CD4-positive, alpha-beta T cell treated with Interleukin-1 beta for 1 hour (primary cell): ENCODE data around the gene ADAM12.

ENCODE experiments used
- DNase-seq, 2 donors: peaks; one replicate each; pipeline ENCODE4 v3.0.0-alpha.2; 2020 to 2022

The ADAM12 gene

GRCh38 chr10:126135177-126135576 is 253.1 kb downstream of the ADAM12 start:
- no peak for DNase-seq

GRCh38 chr10:126133906-126134656 is 254.2 kb downstream of the ADAM12 start:
- no peak for DNase-seq

DNA sequence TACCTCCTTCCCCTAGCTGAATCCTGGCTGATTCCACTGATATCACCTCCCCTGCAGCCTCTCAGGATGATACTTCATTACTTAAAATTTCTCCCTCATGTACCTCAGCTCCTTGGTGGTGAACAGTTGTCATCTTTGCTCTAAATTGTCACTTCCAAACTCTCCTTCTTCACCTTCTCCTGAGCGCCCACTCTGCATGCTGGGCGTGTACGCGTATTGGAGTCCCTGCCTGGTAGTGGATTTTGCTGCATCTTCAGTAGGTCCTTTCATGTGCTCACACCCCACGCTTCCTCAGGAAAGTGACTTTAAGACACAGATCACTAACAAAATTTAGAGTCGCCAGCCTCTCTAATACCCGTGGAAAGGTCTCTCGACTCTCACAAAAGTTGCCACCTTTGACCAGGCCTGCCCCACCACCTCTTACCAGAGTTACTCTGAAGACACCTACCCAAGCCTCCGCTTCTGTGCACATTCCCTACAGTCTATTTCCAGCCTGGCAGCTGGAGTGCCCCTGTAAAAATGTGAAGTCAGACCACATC is 255.1 kb downstream of the ADAM12 start:
- DNase-seq = no peak

GRCh38 chr10:126131341-126131740 is 256.9 kb downstream of the ADAM12 start:
- no peak for DNase-seq

- no peak for DNase-seq
These were observed 258.0 kb downstream of the ADAM12 start for GRCh38 chr10:126130271-126130710.

DNA sequence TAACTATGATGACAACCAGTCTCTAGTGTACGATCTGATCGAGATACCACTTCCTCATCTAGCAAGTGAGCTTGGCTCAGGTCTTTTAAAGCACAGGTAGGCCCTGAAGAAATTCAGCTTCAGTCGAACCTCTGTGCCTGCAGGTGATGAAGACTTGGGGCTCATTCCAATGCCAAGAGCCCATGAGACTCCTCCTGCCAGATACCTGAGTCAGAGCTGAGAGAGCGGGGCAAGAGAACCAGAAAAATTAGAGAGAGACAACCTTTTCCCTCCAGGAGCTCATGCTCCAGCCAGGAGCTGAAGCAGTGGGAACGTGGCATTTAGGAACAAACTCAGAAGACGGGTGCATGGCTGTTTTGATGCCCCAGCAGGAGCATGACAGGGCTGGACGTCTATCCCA is 259.3 kb downstream of the ADAM12 start:
- no peak for DNase-seq

DNA sequence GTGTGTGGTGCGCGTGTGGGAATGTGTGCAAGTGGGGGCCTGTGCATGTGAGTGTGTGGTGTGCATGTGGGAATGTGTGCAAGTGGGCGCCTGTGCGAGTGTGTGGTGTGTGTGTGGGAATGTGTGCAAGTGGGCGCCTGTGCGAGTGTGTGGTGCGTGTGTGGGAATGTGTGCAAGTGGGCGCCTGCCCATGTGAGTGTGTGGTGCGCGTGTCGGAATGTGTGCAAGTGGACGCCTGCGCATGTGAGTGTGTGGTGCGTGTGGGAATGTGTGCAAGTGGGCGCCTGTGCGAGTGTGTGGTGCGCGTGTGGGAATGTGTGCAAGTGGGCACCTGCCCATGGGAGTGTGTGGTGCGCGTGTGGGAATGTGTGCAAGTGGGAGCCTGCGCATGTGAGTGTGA is 259.7 kb downstream of the ADAM12 start:
- no peak for DNase-seq

DNA sequence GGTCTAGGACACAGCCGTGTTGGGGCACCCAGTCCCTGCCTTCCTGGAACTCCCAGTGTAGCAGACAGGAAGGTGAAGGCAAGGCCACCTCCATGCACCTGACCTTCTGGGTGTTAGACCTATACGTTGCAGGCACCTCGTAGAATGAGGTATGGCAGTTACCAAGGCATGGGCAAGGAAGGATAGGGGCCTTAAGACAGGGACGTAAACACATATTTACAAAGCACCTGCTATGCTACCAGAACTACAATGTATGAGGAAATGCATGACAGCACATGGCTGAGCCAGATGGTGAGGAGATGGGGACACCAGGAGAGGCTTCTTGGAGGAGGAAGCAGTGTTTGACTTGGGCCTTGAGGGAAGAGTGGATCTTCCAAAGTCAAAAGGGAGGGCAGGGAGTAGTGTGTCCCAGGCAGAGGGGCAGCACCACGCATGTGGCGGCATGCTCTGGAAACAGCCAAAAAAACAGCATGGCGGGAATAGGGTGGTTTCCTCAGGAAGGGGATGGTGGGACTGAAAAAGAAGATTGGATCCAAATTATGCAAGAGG is 260.7 kb downstream of the ADAM12 start:
- DNase-seq = no peak

DNA sequence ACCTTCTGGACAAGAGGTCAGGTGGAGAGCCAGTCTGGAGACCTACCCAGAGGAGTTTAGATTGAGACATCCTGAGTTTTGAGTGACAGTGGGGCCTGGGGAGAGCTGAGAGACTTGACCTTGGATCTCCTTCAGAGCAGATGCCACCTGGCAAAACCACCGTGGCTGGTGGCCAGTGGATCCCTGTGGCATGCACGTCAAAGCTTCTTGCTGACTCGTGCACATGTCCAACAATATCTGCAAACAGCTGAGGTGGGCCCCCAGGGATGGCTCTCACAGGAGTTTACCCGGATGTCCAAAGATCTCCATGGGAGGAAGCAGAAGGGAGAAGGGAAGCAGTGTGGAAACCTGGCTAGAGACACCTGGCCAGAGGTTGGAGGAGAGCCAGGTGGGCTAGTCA is 261.4 kb downstream of the ADAM12 start:
- DNase-seq = no peak

- no peak for DNase-seq
These were observed 262.3 kb downstream of the ADAM12 start for GRCh38 chr10:126126023-126126422.

- no peak for DNase-seq
These were observed 263.5 kb downstream of the ADAM12 start for GRCh38 chr10:126124668-126125349.

DNA sequence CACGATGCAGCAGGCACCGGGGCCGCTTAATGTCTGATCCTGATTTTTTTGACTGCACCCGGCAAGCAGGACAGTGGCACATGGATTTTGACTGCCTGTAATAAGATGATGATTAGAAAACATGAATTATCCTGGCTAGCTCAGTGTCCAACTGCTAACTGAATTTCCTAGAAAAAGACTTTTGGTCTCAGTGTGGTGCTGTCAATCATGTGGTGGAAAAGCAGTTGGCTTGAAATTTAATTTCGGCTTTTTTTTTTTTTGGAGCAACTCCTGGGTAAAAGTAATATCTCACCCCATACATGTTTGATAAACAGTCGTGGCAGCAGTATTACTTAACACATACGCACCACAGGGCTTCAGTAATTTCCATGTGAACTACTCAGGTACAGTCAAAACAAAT is 264.2 kb downstream of the ADAM12 start:
- no peak for DNase-seq

GRCh38 chr10:126123466-126123865 is 264.8 kb downstream of the ADAM12 start:
- DNase-seq = no peak

DNA sequence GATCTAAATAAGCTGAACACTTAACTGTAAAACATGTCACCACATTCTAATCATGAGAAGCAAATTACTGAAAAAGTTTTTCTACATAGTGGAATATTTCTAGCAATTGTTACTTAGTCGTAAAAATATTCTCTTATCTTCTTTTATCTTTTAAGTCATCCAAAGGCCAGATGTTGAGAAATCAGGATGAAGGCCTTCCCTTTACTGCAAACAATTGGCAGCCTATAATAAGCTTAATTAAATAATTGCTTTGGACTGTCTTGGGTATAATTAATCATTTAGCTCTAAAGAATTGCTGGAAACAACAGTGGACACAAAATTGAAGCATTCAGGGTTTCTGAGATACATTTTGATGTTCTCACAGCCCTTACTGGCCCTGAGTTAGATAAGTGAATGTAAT is 265.4 kb downstream of the ADAM12 start:
- no peak for DNase-seq

- no peak for DNase-seq
These were observed 268.7 kb downstream of the ADAM12 start for GRCh38 chr10:126119599-126119998.

GRCh38 chr10:126118476-126118875 is 269.8 kb downstream of the ADAM12 start:
- no peak for DNase-seq

GRCh38 chr10:126117196-126117595 is 271.1 kb downstream of the ADAM12 start:
- no peak for DNase-seq

- DNase-seq = no peak
These were observed 272.4 kb downstream of the ADAM12 start for GRCh38 chr10:126115886-126116285.

- DNase-seq = no peak
These were observed 273.3 kb downstream of the ADAM12 start for GRCh38 chr10:126114884-126115555.

GRCh38 chr10:126111516-126111915 is 276.8 kb downstream of the ADAM12 start:
- DNase-seq = no peak

DNA sequence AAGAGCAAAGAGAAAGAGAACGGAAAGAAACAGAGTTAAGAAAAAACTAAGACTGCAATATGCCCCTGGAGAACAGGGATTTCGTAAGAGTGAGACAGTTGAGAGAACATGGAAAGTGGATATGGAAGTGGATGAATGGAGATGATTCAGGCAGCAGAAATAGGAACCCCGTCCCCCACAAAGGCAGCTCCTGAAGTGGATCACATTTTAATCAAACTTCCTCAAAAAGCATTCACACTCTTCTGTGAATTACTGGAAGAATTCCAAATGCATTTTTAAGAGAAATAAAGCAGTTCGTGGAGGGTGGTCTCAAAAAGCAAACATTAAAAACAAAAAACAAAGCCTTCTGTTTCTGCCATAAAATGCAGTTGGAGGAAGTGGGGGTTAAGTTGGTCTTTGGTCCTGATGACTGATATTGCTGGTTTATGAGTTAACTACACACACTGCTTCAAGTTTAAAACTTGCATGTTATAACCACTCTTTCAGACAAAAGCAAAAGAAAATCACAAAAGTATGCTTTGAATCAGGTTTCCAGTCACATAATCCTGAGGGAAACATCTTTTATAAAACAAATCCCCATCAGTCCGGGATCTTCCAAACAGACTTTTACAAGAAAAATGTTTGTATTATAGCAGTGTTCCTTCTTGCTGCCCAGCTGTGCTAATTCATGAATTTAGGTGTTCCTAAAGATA is 277.6 kb downstream of the ADAM12 start:
- DNase-seq = no peak

DNA sequence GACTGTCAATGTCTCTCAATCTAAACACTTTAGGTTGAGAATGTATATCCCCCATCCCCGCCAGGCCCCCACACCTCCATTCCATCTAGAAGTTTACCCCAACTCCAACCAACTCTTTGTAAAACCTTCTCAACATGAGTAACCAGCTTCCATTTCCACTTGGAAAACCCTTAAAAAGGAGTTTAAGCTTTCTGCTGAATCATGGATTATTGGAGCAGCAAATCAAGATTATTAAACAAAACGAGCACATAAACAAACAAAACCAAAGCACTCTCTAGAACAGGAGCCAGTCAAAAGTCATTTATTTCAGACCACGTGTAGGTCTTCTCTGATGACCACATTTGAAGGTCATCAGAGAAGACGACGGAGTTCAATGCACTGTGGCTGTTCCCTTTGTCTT is 278.4 kb downstream of the ADAM12 start:
- DNase-seq = no peak

GRCh38 chr10:126108693-126109092 is 279.6 kb downstream of the ADAM12 start:
- no peak for DNase-seq
